GM23248 (cell line): ENCODE data around the gene IPO5. TPM values are rescaled to one million over a fixed set of nuclear protein-coding genes. Genes with fewer than 3 reads are reported as not detected.
"Not testable (repeated sequence)": the region's sequence is repeated elsewhere in the genome, so short reads cannot be mapped to it uniquely, and the experiment has no call there.

Source experiments
- DNase-seq: peaks from one replicate; pipeline ENCODE4 v3.0.0-alpha.2; 2015
- H2AFZ ChIP-seq: fragments of 200-600 bp; sonication (generic); 2 replicates; pipeline ENCODE4 v1.6.1; 2016; ENCODE audit warnings: antibody characterized with exemption
- H3F3A ChIP-seq: fragments of 200-600 bp; sonication (generic); 2 replicates; pipeline ENCODE4 v1.6.1; 2016; ENCODE audit warnings: mild to moderate bottlenecking, antibody characterized with exemption, mixed run types; ENCODE audit not compliant: insufficient read depth
- H3K27ac ChIP-seq: fragments of 200-600 bp; sonication (generic); 2 replicates; pipeline ENCODE4 v1.5.1; 2016; ENCODE audit warnings: mild to moderate bottlenecking
- H3K27me3 ChIP-seq: fragments of 200-600 bp; sonication (generic); replicated peaks from 2 replicates; pipeline ENCODE4 v1.6.1; 2016; ENCODE audit warnings: mild to moderate bottlenecking; ENCODE audit not compliant: insufficient read depth
- H3K36me3 ChIP-seq: fragments of 200-600 bp; sonication (generic); 2 replicates; pipeline ENCODE4 v1.6.1; 2016; ENCODE audit warnings: low read depth, mild to moderate bottlenecking
- H3K4me1 ChIP-seq: fragments of 200-600 bp; sonication (generic); 2 replicates; pipeline ENCODE4 v1.6.1; 2016; ENCODE audit warnings: mild to moderate bottlenecking; ENCODE audit not compliant: insufficient read depth
- H3K4me2 ChIP-seq: fragments of 200-600 bp; sonication (generic); one replicate; pipeline ENCODE4 v1.6.1; 2016; ENCODE audit warnings: mild to moderate bottlenecking; ENCODE audit not compliant: unreplicated experiment
- H3K4me3 ChIP-seq: fragments of 200-600 bp; sonication (generic); 2 replicates; pipeline ENCODE4 v1.5.1; 2016; ENCODE audit warnings: mild to moderate bottlenecking
- H3K79me2 ChIP-seq: fragments of 200-600 bp; sonication (generic); 2 replicates; pipeline ENCODE4 v1.6.1; 2016; ENCODE audit warnings: mild to moderate bottlenecking; ENCODE audit not compliant: insufficient read depth
- H3K9ac ChIP-seq: fragments of 200-600 bp; sonication (generic); 2 replicates; pipeline ENCODE4 v1.6.1; 2016; ENCODE audit warnings: mild to moderate bottlenecking
- H3K9me2 ChIP-seq: fragments of 200-600 bp; sonication (generic); 2 replicates; pipeline ENCODE4 v1.6.1; 2016; ENCODE audit warnings: mixed run types, mild to moderate bottlenecking, moderate library complexity; ENCODE audit not compliant: insufficient read depth
- H3K9me3 ChIP-seq: fragments of 200-600 bp; sonication (generic); one replicate; pipeline ENCODE4 v1.6.1; 2017; ENCODE audit warnings: low read depth
- H4K20me1 ChIP-seq: fragments of 200-600 bp; sonication (generic); 2 replicates; pipeline ENCODE4 v1.6.0; 2016; ENCODE audit not compliant: insufficient read depth
- EZH2 ChIP-seq: fragments of 200-600 bp; sonication (generic); IDR thresholded peaks from 2 replicates; pipeline ENCODE4 v1.6.1; 2018; ENCODE audit warnings: antibody characterized with exemption, mild to moderate bottlenecking; ENCODE audit not compliant: insufficient read depth, poor library complexity, severe bottlenecking
- EZH2phosphoT487 ChIP-seq: fragments of 200-600 bp; sonication (generic); IDR thresholded peaks from 2 replicates; pipeline ENCODE4 v1.6.1; 2018; ENCODE audit warnings: antibody characterized with exemption, moderate library complexity, mild to moderate bottlenecking, low read depth; ENCODE audit not compliant: insufficient read depth
- WGBS, 2 experiments: methylation state at CpG; one replicate each; pipeline ENCODE4 v1.1.6; 2015 to 2017; ENCODE audit warnings: low lambda C conversion rate in 2 of 2, low coverage in 1 of 2; ENCODE audit errors: missing lambda C conversion rate in 2 of 2; 5-methylcytosine and 5-hydroxymethylcytosine counted together
- in situ Hi-C: fragments of 300-500 bp; cut with MboI; formaldehyde crosslinking; loops from 2 replicates; pipeline ENCODE4 v1.15.0; 2020
- polyA plus RNA-seq: library from polyadenylated mRNA; unstranded; fragments of >200 nt; fragmentation: Nextera tagmentation; extraction: Ambion mirVana; gene quantifications from 2 replicates; pipeline ENCODE4 v1.2.1, GENCODE V29; 2016
- total RNA-seq: library from RNA; depleted of rRNA; stranded (reverse); fragments of >200 nt; shearing (Covaris generic); gene quantifications from 2 replicates; pipeline ENCODE4 v1.2.3, GENCODE V29; 2014

The IPO5 gene
- total and polyA plus RNA-seq, 2 experiments from 2014 or later: 97.4 to 229 TPM

DNA sequence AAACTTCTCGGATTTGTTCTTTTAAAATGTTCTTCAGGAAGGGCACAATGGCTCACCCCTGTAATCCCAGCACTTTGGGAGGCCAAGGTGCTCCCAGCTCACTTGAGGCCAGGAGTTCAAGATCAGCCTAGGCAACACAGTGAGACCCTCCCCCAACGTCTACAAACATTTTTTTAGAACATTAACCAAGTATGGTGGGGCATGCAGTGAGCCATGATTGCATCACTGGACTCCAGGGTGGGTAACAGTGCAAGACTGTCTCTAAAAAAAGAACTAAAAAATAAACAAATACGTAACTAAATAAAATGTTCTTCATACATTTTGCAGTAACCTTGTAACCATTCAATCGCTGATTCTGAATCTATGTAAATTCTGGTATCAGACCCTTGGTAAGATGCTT is 2.1 kb upstream of the IPO5 start:
- Histone ChIP-seq H3K4me1 (peaks cover 20% of the 10 kb centered on the region), H3K79me2 (no peaks in the 10 kb centered on the region), H3K36me3 (no peaks in the 10 kb centered on the region), H3K27me3 (no peaks in the 10 kb centered on the region), H3K9me2 (no peaks in the 10 kb centered on the region), H3K4me3 (no peak overlapping the region), H3K9me3 (no peaks in the 10 kb centered on the region), H3K27ac (no peak overlapping the region), H4K20me1 (no peaks in the 10 kb centered on the region), H3K9ac (no peak overlapping the region), H3K4me2 (no peak overlapping the region), H2AFZ (no peak overlapping the region), H3F3A (peaks cover 13% of the 10 kb centered on the region)
- TF ChIP-seq EZH2phosphoT487 (no peak), EZH2 (no peak)
- in situ Hi-C loops: no loop called here
- no peak for DNase-seq
- 73 to 75% methylated on average over 4 of the region's 4 CpGs for WGBS, 2 experiments

DNA sequence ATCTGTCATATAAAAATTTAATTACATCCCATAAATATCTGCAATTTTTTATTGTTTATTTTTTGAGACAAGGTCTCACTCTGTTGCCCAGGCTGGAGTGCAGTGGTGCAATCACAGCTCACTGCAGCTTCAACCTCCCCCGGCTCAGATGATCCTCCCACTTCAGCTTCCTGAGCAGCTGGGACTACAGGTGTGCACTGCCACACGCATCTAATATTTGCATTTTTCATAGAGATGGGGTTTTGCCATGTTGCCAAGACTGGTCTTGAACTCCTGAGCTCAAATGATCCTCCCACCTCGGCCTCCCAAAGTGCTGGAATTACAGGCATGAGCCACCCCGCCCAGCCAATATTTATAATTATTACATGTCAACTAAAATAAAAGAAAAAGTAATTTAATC is 644 bp upstream of the IPO5 start:
- H3K4me3 ChIP-seq, H3K9me2 ChIP-seq, H3K9ac ChIP-seq, DNase-seq, H4K20me1 ChIP-seq, H2AFZ ChIP-seq, H3K4me2 ChIP-seq, H3K27me3 ChIP-seq, H3K79me2 ChIP-seq, H3K9me3 ChIP-seq, H3K4me1 ChIP-seq, H3F3A ChIP-seq, H3K36me3 ChIP-seq, in situ Hi-C loops, H3K27ac ChIP-seq: not testable (repeated sequence)
- WGBS, 2 experiments: 85 to 89% methylated on average over 4 of the region's 4 CpGs

DNA sequence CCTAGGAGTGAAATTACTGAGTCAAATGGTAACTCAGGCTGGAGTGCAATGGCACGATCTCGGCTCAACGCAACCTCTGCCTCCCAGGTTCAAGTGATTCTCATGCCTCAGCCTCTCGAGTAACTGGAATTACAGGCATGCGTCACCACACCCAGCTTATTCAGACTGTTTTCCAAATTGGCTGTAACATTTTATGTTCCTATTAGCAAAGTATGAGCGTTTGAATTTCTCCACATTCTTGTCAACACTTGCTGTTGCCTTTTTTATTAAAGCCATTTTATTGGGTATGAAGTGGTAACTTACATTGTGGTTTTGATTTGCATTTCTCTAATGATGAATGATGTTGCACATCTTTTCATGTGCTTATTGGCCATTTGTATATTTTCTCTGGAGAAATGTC is 7.9 kb downstream of the IPO5 start:
- no peaks in the 10 kb centered on the region for H3F3A ChIP-seq
- H3K9me3 ChIP-seq: no peaks in the 10 kb centered on the region
- TF ChIP-seq EZH2phosphoT487 (no peak), EZH2 (no peak)
- no peak for DNase-seq
- in situ Hi-C loops: no loop called here
- H3K27me3 ChIP-seq: no peaks in the 10 kb centered on the region
- H3K79me2 ChIP-seq: no peaks in the 10 kb centered on the region
- WGBS, 2 experiments: 73 to 81% methylated on average over 6 of the region's 6 CpGs
- H3K4me3 ChIP-seq: no peak overlapping the region
- no peak overlapping the region for H3K9ac ChIP-seq
- H3K4me1 ChIP-seq: no peaks in the 10 kb centered on the region
- no peaks in the 10 kb centered on the region for H3K9me2 ChIP-seq
- H2AFZ ChIP-seq: no peak overlapping the region
- H3K4me2 ChIP-seq: no peak overlapping the region
- H3K36me3 ChIP-seq: no peaks in the 10 kb centered on the region
- H3K27ac ChIP-seq: no peak overlapping the region
- no peaks in the 10 kb centered on the region for H4K20me1 ChIP-seq

DNA sequence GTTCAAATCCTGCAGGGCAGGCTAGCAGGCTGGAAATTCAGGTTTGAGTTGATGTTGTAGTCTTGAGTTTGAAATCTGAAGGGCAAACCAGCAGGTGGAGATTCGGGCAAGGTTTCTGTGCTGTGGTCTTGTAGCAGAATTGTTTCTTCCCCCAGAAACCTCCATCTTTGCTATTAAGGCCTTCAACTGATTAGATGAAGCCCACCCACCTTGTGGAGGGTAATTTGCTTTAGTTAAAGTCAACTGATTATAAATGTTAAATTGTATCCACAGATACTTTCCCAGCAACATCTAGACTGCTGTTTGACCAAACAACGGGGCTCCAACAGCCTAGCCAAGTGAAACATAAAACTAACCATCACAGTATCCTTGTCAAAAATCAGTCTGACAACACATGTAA is 9.4 kb downstream of the IPO5 start:
- no peak overlapping the region for H3K4me3 ChIP-seq
- H3K27ac ChIP-seq: no peak overlapping the region
- DNase-seq: no peak
- no peak overlapping the region for H2AFZ ChIP-seq
- no peaks in the 10 kb centered on the region for H4K20me1 ChIP-seq
- no peak overlapping the region for H3K4me2 ChIP-seq
- H3K4me1 ChIP-seq: no peaks in the 10 kb centered on the region
- no peak for TF ChIP-seq EZH2phosphoT487
- no peak for TF ChIP-seq EZH2
- H3K9me2 ChIP-seq: no peaks in the 10 kb centered on the region
- H3K36me3 ChIP-seq: no peaks in the 10 kb centered on the region
- 95 to 98% methylated on average over 2 of the region's 2 CpGs for WGBS, 2 experiments
- H3F3A ChIP-seq: no peaks in the 10 kb centered on the region
- in situ Hi-C loops: no loop called here
- no peak overlapping the region for H3K9ac ChIP-seq
- H3K9me3 ChIP-seq: no peaks in the 10 kb centered on the region
- H3K79me2 ChIP-seq: no peaks in the 10 kb centered on the region
- no peaks in the 10 kb centered on the region for H3K27me3 ChIP-seq

DNA sequence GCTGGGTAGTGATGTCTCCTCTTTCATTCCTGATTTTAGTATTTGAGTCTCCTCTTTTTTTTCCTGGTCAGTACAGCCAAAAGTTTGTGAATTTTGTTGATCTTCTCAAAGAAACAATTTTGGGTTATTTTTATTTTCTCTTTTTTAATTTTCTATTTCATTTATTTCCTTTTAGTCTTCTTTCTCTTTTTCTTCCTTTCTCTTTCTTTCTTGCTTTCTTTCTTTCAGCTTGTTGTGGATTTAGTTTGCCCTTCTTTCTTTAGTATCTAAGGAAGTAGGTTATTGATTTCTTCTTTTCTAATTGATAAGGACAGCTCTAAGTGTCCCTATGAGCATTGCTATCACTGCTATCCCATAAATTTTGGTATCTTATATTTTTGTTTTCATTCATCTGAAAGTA is 13.8 kb downstream of the IPO5 start:
- Histone ChIP-seq H3K4me2 (no peak overlapping the region), H3K36me3 (no peaks in the 10 kb centered on the region), H3K9ac (no peak overlapping the region), H3K79me2 (no peaks in the 10 kb centered on the region), H4K20me1 (no peaks in the 10 kb centered on the region), H3K27me3 (no peaks in the 10 kb centered on the region), H3K9me2 (no peaks in the 10 kb centered on the region), H2AFZ (no peak overlapping the region), H3K4me3 (no peak overlapping the region), H3F3A (no peaks in the 10 kb centered on the region), H3K4me1 (no peaks in the 10 kb centered on the region), H3K9me3 (no peaks in the 10 kb centered on the region), H3K27ac (no peak overlapping the region)
- TF ChIP-seq EZH2phosphoT487: no peak
- in situ Hi-C loops: no loop called here
- no peak for DNase-seq
